H7 (cell line): Measurements from ENCODE around the gene MEIS2. TPM values are rescaled to one million over a fixed set of nuclear protein-coding genes. Genes with fewer than 3 reads are reported as not detected.
A peak's percentile ranks its signal among the peaks of the same experiment; 100 is the strongest.

Experiments used
- DNase-seq: peaks from one replicate; pipeline ENCODE4 v3.0.0; 2012
- H3K27me3 ChIP-seq: 2 replicates; pipeline ENCODE4 v1.6.0; 2011; ENCODE audit warnings: mild to moderate bottlenecking, low read length; ENCODE audit not compliant: control insufficient read depth, insufficient read depth
- H3K36me3 ChIP-seq: replicated peaks from 2 replicates; pipeline ENCODE4 v1.5.1; 2011; ENCODE audit warnings: low read length; ENCODE audit not compliant: control insufficient read depth, insufficient read depth
- H3K4me3 ChIP-seq: 2 replicates; pipeline ENCODE4 v1.5.1; 2011; ENCODE audit warnings: low read depth, mild to moderate bottlenecking, control low read depth, low read length, moderate library complexity; ENCODE audit not compliant: insufficient read depth
- total RNA-seq: library from RNA; depleted of rRNA; stranded (reverse); fragments of >200 nt; shearing (Covaris generic); gene quantifications from 2 replicates; pipeline ENCODE4 v1.2.3, GENCODE V29; 2014

Gene MEIS2
- total RNA-seq, 1 experiment from 2014 or later = 1.8 TPM

DNA sequence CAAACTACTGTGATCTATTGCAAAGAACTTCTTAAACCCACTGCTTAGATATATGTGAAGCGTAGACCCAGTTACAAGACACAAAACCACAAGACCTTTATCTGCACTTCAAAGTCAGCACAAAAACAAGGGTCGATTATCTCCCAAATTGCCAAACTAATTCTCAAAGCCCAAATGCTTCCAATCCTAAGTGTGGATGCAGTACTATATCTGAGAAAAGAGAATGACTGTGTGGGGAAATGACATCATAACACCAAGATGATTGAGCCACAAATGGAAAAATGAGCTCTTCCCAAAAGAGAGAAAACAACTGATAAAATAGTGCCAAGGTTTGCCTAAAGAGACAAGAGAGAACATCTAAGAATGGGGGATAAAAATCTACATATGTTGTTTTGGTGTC, 86.2 kb downstream of the MEIS2 start:
- Histone ChIP-seq H3K27me3 (no peaks in the 10 kb centered on the region), H3K4me3 (no peak overlapping the region), H3K36me3 (no peaks in the 10 kb centered on the region)
- no peak for DNase-seq

DNA sequence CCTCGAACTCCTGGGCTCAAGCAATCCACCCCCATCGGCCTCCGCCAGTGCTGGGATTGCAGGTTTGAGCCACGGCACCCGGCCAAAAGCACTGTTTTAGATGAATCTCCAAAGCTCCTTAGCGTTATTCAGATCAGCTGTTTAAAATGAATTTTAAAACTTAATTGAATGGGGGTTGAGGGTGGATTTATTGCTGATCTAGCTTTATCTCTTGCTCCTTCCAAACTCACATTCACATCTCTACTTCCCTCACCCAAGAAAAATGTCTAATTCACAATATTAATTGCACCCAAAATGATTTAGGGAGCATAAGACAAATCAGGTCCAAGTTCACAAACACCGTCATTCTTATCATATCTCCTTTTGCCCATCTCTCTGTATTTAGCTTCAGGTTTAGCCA, 89.8 kb downstream of the MEIS2 start:
- H3K27me3 ChIP-seq = no peaks in the 10 kb centered on the region
- H3K4me3 ChIP-seq = no peak overlapping the region
- DNase-seq = no peak
- H3K36me3 ChIP-seq = no peaks in the 10 kb centered on the region

DNA sequence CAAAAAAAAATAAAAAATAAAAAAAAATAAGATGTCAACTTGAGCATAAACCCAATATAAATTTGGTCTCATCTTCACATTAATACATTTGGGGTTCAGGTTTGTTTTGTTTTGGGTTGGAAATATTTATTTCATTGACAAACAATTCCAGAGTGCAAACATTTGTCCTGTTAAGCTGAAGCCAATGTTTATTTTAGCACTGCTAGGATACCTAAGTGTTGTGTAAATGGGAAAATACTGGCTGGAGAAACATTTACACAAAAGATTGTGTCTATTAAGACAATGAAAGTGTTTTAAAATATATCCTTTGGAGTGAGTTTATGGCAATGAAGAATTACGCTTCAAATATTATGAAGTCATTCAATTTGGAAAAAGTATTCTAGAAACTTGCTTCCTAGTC, 91.1 kb downstream of the MEIS2 start:
- H3K4me3 ChIP-seq = no peak overlapping the region
- DNase-seq = no peak
- no peaks in the 10 kb centered on the region for H3K36me3 ChIP-seq
- H3K27me3 ChIP-seq = no peaks in the 10 kb centered on the region

DNA sequence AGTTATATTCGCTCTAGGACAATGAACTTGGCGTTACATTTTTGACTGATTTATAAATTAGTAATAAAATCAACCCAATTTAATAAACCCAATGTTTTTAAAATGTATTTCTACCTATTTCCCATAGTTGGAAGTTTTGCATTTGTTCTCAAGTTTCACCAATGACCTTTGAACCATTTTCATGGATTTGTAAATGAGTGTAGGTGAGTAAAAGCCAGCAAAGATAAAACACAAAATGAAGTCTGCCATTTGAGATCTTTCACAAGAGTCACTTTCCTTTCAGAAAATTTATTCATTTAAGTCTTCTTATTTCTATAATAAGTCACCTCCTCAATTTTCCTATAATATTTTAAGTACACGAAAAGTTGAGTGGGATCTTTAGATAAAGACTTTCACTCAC, 92.1 kb downstream of the MEIS2 start:
- no peak overlapping the region for H3K4me3 ChIP-seq
- H3K27me3 ChIP-seq = no peaks in the 10 kb centered on the region
- no peak for DNase-seq
- no peaks in the 10 kb centered on the region for H3K36me3 ChIP-seq

DNA sequence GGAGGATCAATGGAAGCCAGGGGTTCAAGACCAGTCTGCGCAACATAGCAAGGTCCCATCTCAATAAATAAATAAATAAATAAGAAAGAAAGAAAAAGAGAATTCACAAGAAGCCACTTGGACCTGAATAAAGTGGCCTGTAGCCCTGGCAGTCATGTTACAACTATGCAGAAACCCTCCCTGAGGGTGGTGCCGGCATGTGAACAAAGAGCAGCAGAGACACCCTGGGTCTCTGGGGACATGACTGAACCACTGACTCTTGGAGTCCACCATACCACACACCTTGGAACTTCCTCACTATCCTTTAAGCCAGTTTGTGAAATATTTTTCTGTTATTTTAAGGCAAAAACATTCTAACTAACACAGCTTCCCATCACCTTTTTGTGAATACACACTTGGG, 93.0 kb downstream of the MEIS2 start:
- Histone ChIP-seq H3K27me3 (no peaks in the 10 kb centered on the region), H3K36me3 (no peaks in the 10 kb centered on the region), H3K4me3 (no peak overlapping the region)
- DNase-seq = no peak

DNA sequence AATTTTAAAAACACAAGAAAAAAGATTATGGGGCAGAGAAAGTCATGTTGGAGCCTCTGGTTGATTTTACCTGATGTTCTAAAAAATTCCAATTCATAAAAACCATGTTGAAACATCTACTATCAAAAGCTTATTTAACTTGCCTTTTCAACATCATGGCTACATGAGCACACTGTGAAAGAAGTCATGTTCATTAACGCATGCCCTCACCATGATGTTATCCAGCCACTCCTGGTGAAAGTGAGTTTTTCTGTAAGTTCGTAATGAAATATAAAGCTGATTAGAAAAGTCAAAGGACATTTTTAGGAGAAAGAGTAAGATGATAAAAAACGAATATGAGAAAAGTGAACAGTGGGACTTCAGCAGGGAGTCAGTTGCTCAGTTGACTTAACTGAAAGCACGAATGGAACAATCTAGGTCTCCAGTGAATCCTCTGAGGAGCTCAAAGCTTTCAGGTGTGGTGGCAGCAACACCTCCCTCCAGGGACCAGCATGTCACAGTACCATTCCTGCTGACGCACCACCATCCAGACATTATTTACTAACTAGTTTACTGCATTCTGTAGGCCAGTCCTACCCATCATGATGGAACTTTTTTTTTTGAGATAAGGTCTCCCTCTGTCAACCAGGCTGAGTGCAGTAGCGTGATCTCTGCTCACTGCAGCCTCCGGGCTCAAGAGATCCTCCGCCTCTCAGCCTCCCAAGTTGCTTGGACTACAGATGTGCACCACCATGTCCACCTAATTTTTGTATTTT, 95.2 kb downstream of the MEIS2 start:
- no peak for DNase-seq
- H3K36me3 ChIP-seq = no peaks in the 10 kb centered on the region
- no peak overlapping the region for H3K4me3 ChIP-seq
- no peaks in the 10 kb centered on the region for H3K27me3 ChIP-seq

DNA sequence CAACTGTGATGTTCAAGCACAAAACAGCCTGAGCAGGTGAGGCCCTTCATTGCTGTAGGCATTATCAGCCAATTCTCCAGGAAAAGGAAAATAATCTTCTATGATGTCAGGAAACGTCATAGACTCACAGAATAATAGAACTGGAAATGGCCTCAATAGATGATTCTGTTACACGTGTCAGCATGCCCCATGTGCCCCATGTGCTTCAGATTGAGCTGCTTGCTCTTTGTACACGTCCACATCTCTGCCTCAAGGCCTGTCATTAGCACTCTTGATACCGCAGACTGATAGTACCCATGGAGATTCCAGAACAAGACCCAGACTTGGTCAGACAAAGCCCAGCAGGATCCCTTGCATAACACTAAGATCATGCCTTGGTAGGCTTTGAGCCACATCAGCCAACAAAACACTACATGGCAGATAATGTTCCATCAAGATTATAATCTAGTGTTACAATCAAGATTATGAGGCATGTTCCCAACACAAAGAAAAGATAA, 95.9 kb downstream of the MEIS2 start:
- H3K4me3 ChIP-seq = no peak overlapping the region
- no peak for DNase-seq
- no peaks in the 10 kb centered on the region for H3K36me3 ChIP-seq
- H3K27me3 ChIP-seq = no peaks in the 10 kb centered on the region

DNA sequence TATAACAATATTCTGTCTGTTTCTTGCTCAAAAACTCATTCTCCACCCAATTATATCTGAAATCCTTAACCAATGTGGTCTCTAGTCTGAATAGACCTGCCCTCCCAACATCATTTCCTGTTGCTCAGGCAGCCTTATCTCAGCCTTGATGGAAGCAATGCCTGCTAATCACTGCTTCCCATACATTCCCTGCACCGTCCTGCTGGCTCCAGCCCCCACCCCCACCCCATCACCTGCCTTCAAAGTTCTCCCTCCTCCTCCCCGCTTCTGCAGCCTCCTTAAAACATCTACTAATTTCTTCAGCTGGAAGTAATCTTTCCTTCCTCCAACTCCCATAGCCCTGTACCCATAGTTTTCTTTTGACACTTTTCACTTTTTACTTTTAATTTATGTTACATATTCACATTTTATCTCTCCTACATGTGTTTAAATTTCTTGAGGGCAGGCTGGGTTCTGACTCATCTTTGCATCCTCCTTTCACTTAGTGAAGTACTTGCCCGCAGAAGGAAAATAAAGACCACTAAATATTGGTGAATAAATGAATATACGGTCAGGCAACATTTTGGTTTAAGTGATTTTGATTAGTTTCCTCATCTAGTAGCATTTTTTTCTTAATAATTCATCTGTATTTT, 98.2 kb downstream of the MEIS2 start:
- Histone ChIP-seq H3K27me3 (no peaks in the 10 kb centered on the region), H3K4me3 (no peak overlapping the region), H3K36me3 (no peaks in the 10 kb centered on the region)
- peak; percentile 29 for DNase-seq

DNA sequence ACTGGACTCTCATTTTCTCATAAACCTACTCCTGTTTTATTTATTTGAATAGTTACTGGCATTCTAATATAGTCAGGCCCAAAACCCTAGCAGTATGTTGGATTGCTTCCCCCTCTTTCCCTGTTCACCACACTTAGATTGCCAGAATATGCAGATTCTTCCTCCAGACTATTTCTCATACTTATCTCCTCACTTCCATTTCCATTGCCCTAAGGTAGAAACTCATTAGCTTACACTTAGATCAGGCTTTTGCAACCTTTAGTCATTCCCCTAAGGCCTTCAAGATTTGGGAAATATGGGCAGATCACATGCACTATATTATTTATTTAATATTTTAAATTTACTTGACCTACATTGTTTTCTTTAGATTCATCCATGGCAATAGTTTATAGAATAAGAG, 98.9 kb downstream of the MEIS2 start:
- Histone ChIP-seq H3K4me3 (no peak overlapping the region), H3K36me3 (no peaks in the 10 kb centered on the region), H3K27me3 (no peaks in the 10 kb centered on the region)
- DNase-seq = no peak

DNA sequence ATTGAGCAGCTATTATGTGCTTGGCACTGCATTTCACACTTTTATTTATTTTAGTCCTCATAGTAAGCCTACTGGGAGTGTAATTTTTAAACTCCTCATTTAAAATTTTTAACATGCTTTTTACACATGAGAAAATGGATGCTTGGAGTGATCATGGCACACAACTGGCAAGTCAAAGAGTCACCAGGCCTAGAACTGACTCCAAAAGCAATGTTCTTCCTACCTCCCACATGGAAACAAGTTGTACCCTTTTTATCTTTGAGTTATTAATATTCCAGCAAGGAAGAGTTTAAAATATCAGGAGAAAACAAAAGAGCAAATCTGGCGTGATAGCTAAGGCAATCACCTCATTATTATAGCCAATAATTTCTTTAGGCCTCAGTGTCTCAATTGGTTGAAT, 100.6 kb downstream of the MEIS2 start:
- DNase-seq = no peak
- Histone ChIP-seq H3K36me3 (no peaks in the 10 kb centered on the region), H3K27me3 (no peaks in the 10 kb centered on the region), H3K4me3 (no peak overlapping the region)

DNA sequence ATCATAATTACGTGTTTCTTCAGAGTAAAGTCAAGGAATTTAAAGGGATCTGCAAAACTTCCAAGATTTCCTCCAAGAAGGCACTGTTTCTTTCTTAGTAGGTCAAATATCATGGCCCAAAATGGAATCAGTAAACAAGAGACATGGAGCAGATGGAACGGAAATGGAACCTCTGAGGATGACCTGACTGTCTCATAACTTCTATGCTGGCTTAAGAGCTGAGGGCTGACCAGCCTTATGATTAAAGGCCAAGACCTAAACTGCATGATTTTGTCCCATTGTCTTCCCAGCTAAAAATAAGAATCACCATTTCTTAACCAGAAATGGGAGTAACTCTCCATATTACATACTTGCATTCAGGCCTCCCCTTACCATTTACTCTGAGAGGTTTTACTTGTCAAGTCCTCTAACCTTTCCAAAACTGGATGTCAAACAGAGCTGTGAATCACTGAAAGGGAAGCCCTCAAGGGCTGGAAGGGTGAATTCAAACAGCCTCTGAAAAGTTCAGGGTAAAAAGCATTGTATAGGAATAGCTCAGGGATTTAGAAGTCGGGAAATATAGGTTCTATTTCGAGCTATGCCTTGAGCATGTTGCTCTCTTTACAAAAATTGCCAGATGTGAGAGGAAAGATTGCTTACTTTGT, 103.7 kb downstream of the MEIS2 start:
- no peak overlapping the region for H3K4me3 ChIP-seq
- DNase-seq = no peak
- H3K27me3 ChIP-seq = no peaks in the 10 kb centered on the region
- no peaks in the 10 kb centered on the region for H3K36me3 ChIP-seq

DNA sequence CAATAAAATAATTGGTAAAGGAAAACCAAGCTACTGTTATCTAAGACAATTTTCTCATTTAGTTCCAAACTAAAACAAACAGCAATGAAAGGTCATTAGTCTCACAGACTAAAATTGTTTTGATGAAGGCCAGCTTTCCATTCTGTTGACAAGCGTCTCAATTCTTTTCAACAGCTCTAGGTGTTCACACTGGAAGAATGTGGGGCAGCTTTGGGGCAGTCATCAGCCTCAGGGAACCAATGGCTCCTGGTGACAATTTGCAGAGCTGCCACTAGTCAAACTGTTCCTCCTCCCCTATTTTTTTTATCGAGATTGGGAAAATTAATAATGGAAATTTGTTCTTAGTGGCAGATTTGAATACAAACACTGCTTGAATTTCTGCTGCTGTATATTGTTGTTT, 104.2 kb downstream of the MEIS2 start:
- Histone ChIP-seq H3K4me3 (no peak overlapping the region), H3K27me3 (no peaks in the 10 kb centered on the region), H3K36me3 (no peaks in the 10 kb centered on the region)
- DNase-seq = no peak

DNA sequence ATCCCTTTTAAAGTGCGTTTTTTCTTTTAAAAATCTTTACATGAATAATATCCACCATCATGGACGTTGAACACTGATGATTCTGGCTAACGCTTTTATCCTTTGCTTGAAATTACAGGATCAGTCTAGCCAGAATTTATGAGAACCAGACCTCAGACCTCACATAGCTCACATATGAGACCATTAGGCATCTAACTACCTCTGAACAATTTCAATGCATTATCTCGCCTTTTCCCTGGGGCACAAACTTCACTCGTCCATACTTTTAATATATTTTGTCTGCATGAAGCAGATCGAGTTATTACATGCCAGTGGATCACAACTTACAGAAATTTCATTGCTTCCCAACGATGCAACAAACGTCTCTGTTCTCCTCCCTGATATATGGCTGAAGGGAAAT, 105.6 kb downstream of the MEIS2 start:
- DNase-seq = no peak
- H3K36me3 ChIP-seq = no peaks in the 10 kb centered on the region
- H3K27me3 ChIP-seq = no peaks in the 10 kb centered on the region
- no peak overlapping the region for H3K4me3 ChIP-seq

DNA sequence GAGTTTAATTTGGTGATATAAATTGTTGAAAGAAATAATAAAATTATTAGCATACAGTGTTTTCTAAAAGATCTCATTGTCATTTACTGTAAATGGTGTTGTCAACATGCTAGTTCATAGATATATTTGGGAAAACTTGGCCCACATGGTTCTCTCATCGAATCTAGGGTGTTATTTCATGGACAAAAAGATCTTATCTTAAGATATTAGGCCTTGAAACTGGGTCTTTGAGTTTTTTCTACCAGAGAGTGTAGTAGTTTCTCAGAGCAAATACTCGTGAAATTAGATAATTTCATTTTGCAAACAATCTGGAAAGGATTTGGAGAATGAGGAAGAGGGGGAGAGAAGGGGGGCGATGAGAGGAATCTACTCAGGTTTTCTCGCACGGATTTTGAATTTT, 107.9 kb downstream of the MEIS2 start:
- DNase-seq = no peak

DNA sequence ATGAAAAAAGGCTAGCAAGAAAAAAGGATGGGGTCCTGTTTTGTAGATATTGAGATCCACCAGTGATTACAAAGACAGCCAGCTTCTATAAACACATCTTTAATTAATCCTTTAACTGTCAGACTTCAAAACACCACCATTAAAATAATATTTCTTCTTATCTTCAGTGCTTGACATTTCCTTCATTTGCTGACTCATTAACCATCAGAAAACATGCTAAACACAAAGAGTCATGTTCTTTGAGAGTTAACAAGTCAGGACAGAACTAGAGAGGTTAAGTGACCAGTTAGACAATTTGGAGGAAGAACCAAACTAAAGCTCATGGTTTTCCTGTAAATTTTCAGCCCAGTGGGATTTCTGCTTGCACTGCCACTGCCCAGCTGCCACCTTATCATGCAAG, 111.4 kb downstream of the MEIS2 start:
- H3K27me3 ChIP-seq = no peaks in the 10 kb centered on the region
- H3K4me3 ChIP-seq = no peak overlapping the region
- no peak for DNase-seq
- no peaks in the 10 kb centered on the region for H3K36me3 ChIP-seq

More for the DNA sequence above, 107.9 kb downstream of the MEIS2 start:
- H3K27me3 ChIP-seq = no peaks in the 10 kb centered on the region
- no peaks in the 10 kb centered on the region for H3K36me3 ChIP-seq
- no peak overlapping the region for H3K4me3 ChIP-seq
